Hepatocyte (in vitro differentiated cells): ENCODE measurements around the gene QRFP.

ENCODE experiments used
- EZH2 ChIP-seq: fragments of 200-600 bp; sonication (generic); IDR thresholded peaks from 2 replicates; pipeline ENCODE4 v1.6.1; 2016; ENCODE audit warnings: antibody characterized with exemption, mild to moderate bottlenecking, borderline replicate concordance
- EZH2phosphoT487 ChIP-seq: fragments of 200-600 bp; sonication (generic); IDR thresholded peaks from one replicate; pipeline ENCODE4 v1.6.1; 2018; ENCODE audit warnings: antibody characterized with exemption, mild to moderate bottlenecking, low read depth, moderate library complexity; ENCODE audit not compliant: unreplicated experiment, severe bottlenecking
- TF ChIP-seq, protein P1 (sequence below): fragments of 200-600 bp; sonication (generic); IDR thresholded peaks from 2 replicates; pipeline ENCODE4 v1.5.1; 2016; ENCODE audit warnings: antibody characterized with exemption, mild to moderate bottlenecking; ENCODE audit not compliant: poor library complexity

GRCh38 chr9:130922893-130923610, 26.4 kb upstream of the QRFP start:
- TF ChIP-seq EZH2phosphoT487 (no peak), EZH2 (no peak)
- TF ChIP-seq, protein P1, sequence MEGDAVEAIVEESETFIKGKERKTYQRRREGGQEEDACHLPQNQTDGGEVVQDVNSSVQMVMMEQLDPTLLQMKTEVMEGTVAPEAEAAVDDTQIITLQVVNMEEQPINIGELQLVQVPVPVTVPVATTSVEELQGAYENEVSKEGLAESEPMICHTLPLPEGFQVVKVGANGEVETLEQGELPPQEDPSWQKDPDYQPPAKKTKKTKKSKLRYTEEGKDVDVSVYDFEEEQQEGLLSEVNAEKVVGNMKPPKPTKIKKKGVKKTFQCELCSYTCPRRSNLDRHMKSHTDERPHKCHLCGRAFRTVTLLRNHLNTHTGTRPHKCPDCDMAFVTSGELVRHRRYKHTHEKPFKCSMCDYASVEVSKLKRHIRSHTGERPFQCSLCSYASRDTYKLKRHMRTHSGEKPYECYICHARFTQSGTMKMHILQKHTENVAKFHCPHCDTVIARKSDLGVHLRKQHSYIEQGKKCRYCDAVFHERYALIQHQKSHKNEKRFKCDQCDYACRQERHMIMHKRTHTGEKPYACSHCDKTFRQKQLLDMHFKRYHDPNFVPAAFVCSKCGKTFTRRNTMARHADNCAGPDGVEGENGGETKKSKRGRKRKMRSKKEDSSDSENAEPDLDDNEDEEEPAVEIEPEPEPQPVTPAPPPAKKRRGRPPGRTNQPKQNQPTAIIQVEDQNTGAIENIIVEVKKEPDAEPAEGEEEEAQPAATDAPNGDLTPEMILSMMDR, result no peak
